Brain microvascular endothelial cell (primary cell): ENCODE results near the gene WDR45.

Experiments
- DNase-seq: peaks from one replicate; pipeline ENCODE4 v3.0.0-alpha.2; 2020
- H3K27ac ChIP-seq: fragments of 250-450 bp; sonication (Bioruptor Pico); 2 replicates; pipeline ENCODE4 v1.5.1; 2020; ENCODE audit warnings: mild to moderate bottlenecking, moderate library complexity
- H3K27me3 ChIP-seq: fragments of 250-450 bp; sonication (Bioruptor Pico); replicated peaks from 2 replicates; pipeline ENCODE4 v1.5.1; 2020; ENCODE audit warnings: mild to moderate bottlenecking
- H3K36me3 ChIP-seq: fragments of 250-450 bp; sonication (Bioruptor Pico); replicated peaks from 2 replicates; pipeline ENCODE4 v1.5.1; 2020; ENCODE audit warnings: mild to moderate bottlenecking
- H3K4me3 ChIP-seq: 2 replicates; pipeline ENCODE4 v1.5.1; 2011; ENCODE audit warnings: low read depth, mild to moderate bottlenecking, control low read depth, low read length, moderate library complexity
- in situ Hi-C: cut with HindIII; loops from 2 replicates; pipeline ENCODE4 v1.10.0; 2017; ENCODE audit warnings: low sequenced_read_pairs, low pct_ligation_motif_present
- TF ChIP-seq, protein P1 (sequence below): IDR thresholded peaks from 2 replicates; pipeline ENCODE4 v1.5.1; 2011; ENCODE audit warnings: low read depth, mild to moderate bottlenecking, moderate library complexity, low read length, control low read depth, inconsistent platforms; ENCODE audit errors: missing control alignments

The WDR45 gene

DNA sequence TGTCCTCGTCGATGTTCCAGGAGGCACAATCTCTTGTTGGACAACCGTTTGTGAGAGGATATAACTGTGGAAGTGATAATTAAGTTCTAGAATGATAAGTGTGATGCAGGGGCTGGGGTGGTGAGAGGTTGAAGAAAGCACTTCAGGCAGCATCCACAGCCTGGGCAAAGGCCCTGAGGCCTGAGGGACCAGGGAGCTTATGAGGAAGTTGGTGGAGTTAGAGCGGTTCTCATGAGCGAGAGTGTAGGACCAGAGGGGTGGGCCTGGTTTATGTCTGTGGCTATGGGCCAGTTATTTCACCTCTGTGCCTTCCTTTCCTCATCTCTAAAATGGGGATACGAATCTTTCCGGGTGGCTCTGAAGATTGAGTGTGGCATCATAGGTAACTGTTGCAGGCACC, 18.2 kb downstream of the WDR45 start:
- no peak for DNase-seq
- no peak overlapping the region for H3K4me3 ChIP-seq
- H3K27ac ChIP-seq: no peak overlapping the region
- H3K27me3 ChIP-seq: no peaks in the 10 kb centered on the region
- H3K36me3 ChIP-seq: no peaks in the 10 kb centered on the region
- TF ChIP-seq, protein P1, sequence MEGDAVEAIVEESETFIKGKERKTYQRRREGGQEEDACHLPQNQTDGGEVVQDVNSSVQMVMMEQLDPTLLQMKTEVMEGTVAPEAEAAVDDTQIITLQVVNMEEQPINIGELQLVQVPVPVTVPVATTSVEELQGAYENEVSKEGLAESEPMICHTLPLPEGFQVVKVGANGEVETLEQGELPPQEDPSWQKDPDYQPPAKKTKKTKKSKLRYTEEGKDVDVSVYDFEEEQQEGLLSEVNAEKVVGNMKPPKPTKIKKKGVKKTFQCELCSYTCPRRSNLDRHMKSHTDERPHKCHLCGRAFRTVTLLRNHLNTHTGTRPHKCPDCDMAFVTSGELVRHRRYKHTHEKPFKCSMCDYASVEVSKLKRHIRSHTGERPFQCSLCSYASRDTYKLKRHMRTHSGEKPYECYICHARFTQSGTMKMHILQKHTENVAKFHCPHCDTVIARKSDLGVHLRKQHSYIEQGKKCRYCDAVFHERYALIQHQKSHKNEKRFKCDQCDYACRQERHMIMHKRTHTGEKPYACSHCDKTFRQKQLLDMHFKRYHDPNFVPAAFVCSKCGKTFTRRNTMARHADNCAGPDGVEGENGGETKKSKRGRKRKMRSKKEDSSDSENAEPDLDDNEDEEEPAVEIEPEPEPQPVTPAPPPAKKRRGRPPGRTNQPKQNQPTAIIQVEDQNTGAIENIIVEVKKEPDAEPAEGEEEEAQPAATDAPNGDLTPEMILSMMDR: no peak
- in situ Hi-C loops: no loop called here

DNA sequence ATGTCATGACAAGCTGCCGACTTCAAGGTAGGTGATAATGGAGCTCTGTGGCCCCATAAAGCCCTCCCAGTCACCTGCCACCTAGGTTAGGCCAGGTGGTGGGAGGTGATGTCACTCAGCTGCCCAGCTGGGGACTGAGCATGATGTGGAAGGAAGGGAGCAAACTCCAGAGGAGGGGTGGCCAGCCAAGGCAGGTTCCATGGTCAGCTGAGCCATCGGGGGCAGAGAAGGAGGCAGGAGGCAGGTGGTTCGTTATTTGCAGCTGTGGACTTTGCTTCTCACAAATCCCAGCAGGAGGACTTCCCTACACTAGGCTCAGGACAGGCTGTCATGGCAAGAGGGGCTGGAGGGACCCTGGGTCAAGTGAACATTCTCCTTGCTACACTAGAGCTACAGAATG, 18.8 kb downstream of the WDR45 start:
- Histone ChIP-seq H3K27ac (no peak overlapping the region), H3K4me3 (no peak overlapping the region), H3K27me3 (no peaks in the 10 kb centered on the region), H3K36me3 (no peaks in the 10 kb centered on the region)
- in situ Hi-C loops: no loop called here
- TF ChIP-seq, protein P1: no peak
- no peak for DNase-seq

DNA sequence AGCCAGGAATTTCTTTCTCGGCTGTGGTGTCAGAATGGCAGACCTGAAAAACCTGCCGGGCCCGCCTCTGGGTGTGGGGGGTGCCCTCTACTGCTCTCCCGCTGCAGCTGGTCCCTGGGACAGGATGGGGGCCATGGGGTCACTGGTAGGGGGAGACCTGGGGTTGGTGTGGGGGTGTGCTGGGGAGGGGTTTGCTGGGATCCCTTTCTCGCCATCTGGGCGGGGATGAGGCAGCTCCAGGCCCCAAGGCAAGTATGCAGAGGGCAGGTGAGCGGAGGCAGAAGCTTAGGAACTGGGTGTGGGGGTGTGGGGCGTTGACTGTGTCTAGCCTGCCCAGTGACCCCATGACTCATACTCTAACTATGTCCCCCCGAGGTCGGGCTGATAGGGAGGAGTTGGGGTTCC, 20.0 kb downstream of the WDR45 start:
- no peak overlapping the region for H3K4me3 ChIP-seq
- in situ Hi-C loops: no loop called here
- TF ChIP-seq, protein P1: no peak

DNA sequence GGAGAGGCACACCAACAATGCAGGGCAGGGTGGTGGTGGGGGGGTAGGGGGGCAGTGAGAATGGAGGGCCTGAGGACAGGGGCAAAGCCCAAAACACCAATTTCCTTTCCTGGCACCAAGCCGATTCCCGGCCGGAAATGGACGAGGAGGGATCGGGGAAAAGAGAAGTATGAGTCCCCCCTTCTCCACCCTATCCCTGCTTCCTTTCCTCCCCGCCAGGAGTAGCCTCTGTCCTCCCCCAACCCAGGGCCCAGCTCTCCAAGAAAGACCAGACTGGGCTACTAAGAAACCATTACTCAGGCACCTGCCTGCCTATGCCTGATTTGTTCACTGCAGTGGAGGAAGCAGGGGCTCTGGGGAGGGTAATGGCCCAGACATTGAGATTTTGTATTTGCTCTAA, 20.5 kb downstream of the WDR45 start:
- no peak for DNase-seq
- Histone ChIP-seq H3K4me3 (no peak overlapping the region), H3K27me3 (no peaks in the 10 kb centered on the region), H3K27ac (no peak overlapping the region), H3K36me3 (no peaks in the 10 kb centered on the region)
- in situ Hi-C loops: no loop called here
- TF ChIP-seq, protein P1: no peak

More for the DNA sequence above, 20.0 kb downstream of the WDR45 start:
- no peak for DNase-seq
- H3K27ac ChIP-seq: no peak overlapping the region
- H3K36me3 ChIP-seq: no peaks in the 10 kb centered on the region
- H3K27me3 ChIP-seq: no peaks in the 10 kb centered on the region

DNA sequence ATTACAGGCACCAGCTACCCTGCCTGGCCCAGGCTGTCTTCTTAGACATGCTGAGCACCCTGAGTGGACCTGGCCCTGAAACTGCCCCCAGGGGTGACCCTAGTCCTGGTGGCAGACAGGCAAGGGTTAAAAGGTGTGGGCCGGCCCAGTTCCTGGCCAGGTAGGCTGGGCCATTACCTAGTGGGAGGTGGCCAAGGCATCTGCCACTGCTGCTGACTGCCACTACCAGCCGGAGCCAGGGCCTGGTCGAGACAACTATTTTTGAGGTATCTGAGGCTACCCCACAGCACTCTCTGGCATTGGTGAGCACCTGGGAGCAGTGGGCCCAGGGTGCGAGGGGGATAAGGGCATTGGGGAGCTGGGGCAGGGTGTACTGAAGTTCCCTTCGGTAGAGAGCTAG, 20.9 kb downstream of the WDR45 start, which contains the start of gene CCDC120:
Gene CCDC120, plus strand, starts transcription at position 206 of the 400 bp plus-strand sequence. CDS start 3,043 bp downstream, outside the sequence.
- in situ Hi-C loops: no loop called here
- DNase-seq: no peak
- H3K27ac ChIP-seq: no peak within 1 kb of the TSS
- TF ChIP-seq, protein P1: no peak
- H3K4me3 ChIP-seq: no peak within 1 kb of the TSS
- H3K36me3 ChIP-seq: no peaks in the 10 kb centered on the region
- no peaks in the 10 kb centered on the region for H3K27me3 ChIP-seq

DNA sequence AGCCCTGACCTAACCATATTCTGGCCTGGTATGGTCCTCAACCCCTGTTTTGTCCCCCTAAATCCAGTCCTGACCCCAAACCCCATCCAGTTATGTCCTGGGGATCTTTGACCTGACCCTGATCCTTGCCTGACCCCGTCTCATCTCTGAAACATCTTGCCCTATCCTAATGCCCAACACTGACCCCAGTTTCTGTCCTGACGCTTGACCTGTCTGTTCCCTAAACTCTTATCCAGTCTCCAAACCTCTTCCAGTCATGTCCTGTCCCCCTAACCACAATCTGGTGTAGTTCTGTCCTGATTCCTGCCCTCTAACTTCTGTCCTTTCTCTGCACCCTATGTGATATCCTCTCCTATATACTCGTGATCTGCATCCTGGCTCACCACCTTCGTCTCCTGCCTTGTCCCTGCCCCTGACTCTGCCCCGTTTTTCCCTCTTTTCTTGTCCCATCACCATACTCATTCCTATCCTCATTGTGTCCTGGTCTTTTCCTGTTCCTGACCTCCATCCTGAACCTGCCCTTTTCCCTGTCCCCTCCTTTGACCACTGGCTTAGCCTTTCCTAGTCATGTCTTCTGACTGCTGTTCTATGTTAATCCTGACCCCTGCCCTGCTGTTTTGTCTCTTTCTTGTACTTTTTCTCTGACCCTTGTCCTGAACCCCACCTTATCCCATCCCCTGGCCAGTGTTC, 25.5 kb downstream of the WDR45 start:
- no peaks in the 10 kb centered on the region for H3K36me3 ChIP-seq
- TF ChIP-seq, protein P1: no peak
- DNase-seq: no peak
- peak overlapping the region; percentile 53 for H3K4me3 ChIP-seq
- in situ Hi-C loops: no loop called here
- H3K27ac ChIP-seq: no peak overlapping the region
- no peaks in the 10 kb centered on the region for H3K27me3 ChIP-seq
